PC-9 (cell line): ENCODE data around the gene INKA1.
"Not testable (repeated sequence)": the region's sequence is repeated elsewhere in the genome, so short reads cannot be mapped to it uniquely, and the experiment has no call there.

Experiments used
- EZH2 ChIP-seq: fragments of 200-600 bp; sonication (generic); IDR thresholded peaks from 2 replicates; pipeline ENCODE4 v1.8.0; 2017; ENCODE audit warnings: antibody characterized with exemption, low read depth
- TF ChIP-seq, protein P1 (sequence below): fragments of 200-600 bp; sonication (generic); conservative IDR thresholded peaks from 2 replicates; pipeline ENCODE4 v1.6.1; 2017; ENCODE audit warnings: mixed run types, antibody characterized with exemption, mild to moderate bottlenecking, moderate library complexity

GRCh38 chr3:49782277-49782676, 20.8 kb upstream of the INKA1 start:
- TF ChIP-seq, protein P1, sequence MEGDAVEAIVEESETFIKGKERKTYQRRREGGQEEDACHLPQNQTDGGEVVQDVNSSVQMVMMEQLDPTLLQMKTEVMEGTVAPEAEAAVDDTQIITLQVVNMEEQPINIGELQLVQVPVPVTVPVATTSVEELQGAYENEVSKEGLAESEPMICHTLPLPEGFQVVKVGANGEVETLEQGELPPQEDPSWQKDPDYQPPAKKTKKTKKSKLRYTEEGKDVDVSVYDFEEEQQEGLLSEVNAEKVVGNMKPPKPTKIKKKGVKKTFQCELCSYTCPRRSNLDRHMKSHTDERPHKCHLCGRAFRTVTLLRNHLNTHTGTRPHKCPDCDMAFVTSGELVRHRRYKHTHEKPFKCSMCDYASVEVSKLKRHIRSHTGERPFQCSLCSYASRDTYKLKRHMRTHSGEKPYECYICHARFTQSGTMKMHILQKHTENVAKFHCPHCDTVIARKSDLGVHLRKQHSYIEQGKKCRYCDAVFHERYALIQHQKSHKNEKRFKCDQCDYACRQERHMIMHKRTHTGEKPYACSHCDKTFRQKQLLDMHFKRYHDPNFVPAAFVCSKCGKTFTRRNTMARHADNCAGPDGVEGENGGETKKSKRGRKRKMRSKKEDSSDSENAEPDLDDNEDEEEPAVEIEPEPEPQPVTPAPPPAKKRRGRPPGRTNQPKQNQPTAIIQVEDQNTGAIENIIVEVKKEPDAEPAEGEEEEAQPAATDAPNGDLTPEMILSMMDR: not testable (repeated sequence)
- not testable (repeated sequence) for TF ChIP-seq EZH2
